ENCODE results near the gene MMP15.
"Not testable (repeated sequence)": the region's sequence is repeated elsewhere in the genome, so short reads cannot be mapped to it uniquely, and the experiment has no call there.

Gene MMP15

GRCh38 chr16:58049232-58050185 is 24.0 kb downstream of the MMP15 start:
- no peak for DNase-seq (ENCODE audit: low spot score)

- no peak for DNase-seq (ENCODE audit: low spot score)
These were observed 25.7 kb downstream of the MMP15 start for GRCh38 chr16:58051296-58051695.

DNA sequence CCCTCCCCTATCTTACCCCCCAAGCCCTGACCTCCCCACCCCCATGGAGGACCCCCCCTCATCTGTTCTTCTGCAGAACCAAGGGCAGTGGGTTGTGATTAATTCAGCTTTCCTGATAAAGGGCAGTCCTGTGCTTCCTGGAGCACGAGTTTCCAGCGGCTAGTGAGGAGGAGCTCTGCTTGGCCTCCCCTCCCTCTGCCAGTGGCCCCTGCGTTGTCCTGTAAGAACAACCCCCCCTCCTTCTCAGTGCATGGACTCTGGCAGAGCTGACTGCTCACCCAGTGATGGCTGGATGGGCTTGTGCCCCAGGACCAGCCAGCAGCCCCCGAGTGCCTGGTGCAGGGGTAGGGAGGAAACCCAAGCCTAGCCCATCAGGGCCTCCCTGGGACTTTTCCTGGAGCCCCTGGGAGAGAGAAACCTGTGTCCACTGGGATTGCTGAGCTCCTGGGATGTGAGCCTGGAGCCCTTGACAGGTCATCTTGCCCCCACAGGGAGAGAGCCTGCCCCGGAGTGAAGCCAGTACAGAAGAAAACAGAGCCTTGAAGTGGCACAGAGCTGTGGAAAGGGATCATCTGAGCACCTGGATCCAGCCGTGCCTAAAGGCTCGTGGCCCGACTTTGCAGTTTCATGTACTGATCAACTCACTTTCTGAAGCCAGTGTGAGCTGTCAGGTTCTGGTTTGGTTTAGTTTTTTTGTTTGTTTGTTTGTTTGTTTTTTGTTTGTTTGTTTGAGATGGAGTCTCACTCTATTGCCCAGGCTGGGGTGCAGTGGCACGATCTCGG is 26.5 kb downstream of the MMP15 start:
- no peak for DNase-seq (ENCODE audit: low spot score)

DNA sequence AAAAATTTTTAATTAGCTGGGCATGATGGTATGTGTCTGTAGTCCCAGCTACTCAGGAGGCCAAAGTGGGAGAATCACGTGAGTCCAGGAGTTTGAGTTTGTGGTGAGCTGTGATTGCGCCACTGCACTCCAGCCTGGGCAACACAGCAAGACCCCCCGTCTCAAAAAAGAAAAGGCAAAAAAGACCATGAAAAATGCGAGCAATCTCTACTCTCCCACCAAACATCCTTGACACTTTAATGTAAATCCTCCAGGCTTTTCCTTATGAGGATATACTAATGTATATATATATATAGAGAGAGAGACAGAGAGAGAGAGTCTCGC is 28.1 kb downstream of the MMP15 start:
- no peak for DNase-seq (ENCODE audit: low spot score)

DNA sequence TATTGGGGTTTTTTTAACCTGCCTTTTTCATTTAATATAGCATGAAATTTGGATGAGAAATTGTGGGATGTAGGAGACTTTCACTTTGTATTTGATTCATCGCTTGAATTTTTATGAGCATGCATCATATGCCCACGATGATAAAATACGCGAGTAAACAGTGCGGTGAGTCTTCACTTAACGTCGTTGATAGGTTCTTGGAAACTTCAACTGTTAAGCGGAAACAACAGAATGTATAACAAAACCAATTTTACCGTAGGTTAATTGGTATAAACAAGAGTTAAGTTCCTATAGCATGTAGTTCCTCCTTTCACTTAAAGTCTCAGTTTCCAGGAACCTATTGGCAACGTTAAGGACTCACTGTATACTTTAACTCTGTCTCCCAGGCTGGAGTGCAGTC is 28.7 kb downstream of the MMP15 start:
- DNase-seq (ENCODE audit: low spot score): no peak

GRCh38 chr16:58056580-58056979 is 31.0 kb downstream of the MMP15 start:
- DNase-seq (ENCODE audit: low spot score): no peak

DNA sequence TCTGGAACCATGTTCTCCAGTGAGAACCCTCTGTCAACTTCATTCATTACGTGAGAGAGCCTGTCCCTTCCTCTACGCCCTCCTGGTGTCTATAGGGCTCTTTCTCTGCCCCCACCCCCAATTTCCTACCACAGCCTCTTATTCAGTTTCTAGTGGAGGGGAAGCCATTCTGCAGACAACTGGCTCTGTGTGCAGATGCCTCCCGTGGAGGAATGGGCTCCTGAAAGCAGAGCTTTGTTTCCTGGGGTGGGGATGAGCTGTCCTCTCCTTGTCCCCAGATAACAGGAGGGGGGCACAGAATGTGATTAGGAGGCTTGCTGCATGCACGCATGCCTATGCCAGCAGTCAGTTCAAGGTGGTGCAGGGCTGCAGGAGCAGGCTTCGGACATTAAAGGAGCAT is 31.6 kb downstream of the MMP15 start:
- DNase-seq (ENCODE audit: low spot score): no peak

GRCh38 chr16:58057784-58058183 is 32.2 kb downstream of the MMP15 start:
- no peak for DNase-seq (ENCODE audit: low spot score)

DNA sequence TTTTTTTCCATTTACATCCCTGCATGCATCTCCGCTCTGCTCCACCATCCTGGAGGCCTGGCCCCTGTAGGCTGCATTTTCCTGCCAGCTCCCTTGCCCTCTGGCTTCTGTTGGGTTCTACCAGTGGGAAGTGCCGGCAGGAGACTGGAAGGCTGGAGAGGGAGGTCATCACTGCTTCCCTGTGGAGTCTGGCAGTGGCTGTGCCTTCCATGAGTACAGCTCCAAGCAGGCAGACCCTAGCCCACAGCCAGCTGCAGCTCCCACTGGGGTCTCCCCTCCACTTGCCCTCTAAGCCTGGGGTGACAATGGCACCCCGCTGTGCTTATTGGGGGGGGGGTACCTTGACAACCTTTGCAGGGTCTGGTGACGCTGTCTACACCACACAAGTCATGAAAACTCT is 37.3 kb downstream of the MMP15 start:
- DNase-seq (ENCODE audit: low spot score): no peak

DNA sequence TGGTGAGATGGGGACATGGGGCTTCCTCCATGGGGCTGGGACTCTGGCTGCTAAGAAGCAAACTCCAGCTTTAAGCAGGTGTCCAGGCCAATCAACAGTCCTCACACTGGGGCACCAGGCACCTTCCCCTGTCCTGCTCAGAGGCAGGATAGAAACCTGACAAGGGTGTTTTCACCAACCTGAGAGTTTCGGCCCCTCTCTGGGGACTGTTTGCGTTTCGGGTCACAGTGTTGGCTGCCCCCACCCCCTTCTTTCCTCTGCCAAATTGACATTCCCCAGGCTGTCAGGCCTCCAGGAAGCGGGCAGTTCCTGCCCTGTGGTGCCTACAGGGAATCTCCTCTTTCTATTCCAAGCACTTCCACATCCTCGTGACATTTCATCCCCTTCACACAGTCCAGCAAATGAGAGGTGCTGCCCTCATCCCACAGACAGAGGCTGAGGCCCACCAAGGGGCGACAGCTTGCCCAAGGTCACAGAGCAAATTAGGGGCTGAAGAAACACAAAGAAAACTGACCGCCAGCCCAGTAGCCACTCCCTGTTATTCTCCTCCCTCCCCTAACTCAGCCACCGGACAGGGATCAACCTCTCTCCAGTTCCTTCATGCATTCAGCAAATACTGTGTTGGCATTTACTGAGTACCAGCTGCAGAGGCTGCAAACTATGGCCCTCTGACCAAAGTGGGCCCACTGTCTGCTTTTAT is 38.0 kb downstream of the MMP15 start:
- DNase-seq (ENCODE audit: low spot score): no peak

DNA sequence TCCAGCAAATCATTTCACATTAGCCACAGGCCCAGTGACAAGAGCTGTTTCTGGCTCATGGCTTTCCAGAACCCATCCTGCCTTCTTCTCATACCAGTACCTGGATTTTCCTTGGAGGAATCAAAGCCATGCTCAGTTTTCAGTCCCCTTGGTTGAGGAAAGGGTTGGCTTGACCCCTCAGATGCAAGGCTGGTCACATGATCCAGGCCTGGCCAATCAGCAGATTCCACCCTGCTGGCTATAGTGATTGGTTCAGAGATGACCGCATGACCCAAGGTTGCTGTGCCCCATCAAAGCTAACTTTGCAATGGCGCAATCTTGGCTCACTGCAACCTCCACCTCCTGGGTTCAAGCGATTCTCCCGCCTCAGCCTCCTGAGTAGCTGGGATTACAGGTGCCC is 45.0 kb downstream of the MMP15 start:
- DNase-seq (ENCODE audit: low spot score): no peak

DNA sequence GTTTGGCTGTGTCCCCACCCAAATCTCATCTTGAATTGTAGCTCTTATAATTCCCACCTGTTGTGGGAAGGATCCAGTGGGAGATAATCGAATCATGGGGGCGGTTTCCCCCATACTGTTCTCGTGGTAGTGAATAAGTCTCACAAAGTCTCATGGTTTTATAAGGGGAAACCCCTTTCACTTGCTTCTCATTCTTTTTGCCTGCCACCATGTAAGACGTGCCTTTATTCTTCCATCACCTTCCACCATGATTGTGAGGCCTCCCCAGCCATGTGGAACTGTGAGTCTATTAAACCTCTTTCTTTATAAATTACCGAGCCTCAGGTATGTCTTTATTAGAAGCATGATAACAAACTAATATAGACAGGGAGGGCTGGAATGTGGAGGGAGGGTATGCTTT is 46.6 kb downstream of the MMP15 start:
- DNase-seq (ENCODE audit: low spot score): not testable (repeated sequence)

DNA sequence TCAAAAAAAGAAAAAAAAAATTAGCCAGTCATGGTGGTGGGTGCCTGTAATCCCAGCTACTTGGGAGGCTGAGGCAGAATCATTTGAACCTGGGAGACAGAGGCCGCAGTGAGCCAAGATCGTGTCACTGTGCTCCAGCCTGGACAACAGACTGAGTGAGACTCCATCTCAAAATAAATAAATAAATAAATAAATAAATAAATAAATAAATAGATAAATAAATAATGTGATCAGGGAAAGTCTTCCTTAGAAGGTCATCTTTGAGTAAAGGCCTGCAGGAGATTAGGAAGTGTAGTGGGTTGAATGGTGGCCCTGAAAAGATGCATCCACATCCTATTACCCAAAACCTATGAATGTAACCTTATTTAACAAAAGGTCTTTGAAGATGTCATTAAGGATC is 47.5 kb downstream of the MMP15 start:
- not testable (repeated sequence) for DNase-seq (ENCODE audit: low spot score)

DNA sequence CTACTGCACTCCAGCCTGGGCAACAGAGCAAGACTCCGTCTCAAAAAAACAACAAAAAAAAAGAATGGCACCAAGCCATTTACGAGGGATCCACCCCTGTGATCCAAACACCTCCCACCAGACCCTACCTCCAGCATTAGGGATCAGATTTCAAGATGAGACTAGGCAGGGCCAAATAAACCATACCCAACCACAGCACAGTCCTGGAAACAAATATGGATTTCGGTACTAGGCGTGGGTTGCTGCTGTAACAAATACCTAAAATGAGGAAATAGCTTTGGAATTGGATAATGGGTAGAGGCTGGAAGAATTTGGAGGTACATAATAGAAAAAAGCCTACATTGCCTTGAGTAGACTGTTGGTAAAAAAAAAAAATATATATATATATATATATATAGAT is 49.1 kb downstream of the MMP15 start:
- DNase-seq (ENCODE audit: low spot score): no peak

DNA sequence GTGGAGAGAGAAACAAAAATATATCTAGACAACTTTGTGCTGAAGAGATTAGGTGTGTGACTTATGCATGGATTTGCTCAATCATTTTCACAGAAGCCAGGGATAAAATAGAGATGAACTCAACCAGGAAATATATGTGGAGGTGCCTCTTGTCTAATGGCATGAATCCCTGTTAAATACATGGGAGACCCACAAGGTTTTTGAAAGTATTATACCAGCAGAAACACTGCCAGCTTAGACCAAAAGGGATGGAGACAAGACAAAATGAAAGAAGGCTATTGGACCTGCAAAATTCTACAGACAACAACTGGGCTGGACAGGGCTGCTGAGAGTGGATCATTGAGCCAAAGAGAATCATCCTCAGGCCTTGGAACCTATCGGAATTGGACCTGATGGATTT is 51.0 kb downstream of the MMP15 start:
- DNase-seq (ENCODE audit: low spot score): no peak

GRCh38 chr16:58077796-58078195 is 52.2 kb downstream of the MMP15 start:
- DNase-seq (ENCODE audit: low spot score): no peak

DNA sequence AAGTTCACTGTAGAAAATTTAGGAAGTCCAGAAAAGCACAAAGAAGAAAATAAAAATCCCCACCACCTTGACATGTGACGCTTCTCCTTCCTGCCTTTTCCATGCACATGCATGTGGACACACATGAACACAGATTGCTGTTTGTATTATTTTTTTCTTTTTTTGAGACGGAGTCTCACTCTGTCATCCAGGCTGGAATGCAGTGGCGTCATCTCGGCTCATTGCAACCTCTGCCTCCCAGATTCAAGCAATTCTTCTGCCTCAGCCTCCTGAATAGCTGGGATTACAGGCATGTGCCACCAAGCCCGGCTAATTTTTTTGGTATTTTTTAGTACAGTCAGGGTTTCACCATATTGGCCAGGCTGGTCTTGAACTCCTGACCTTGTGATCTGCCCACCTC is 55.1 kb downstream of the MMP15 start:
- not testable (repeated sequence) for DNase-seq (ENCODE audit: low spot score)

GRCh38 chr16:58082381-58082780 is 56.8 kb downstream of the MMP15 start:
- no peak for DNase-seq (ENCODE audit: low spot score)

GRCh38 chr16:58084635-58085034 is 59.1 kb downstream of the MMP15 start:
- DNase-seq (ENCODE audit: low spot score): no peak

- no peak for DNase-seq (ENCODE audit: low spot score)
These were observed 59.6 kb downstream of the MMP15 start for GRCh38 chr16:58085171-58085570.

- no peak for DNase-seq (ENCODE audit: low spot score)
These were observed 60.2 kb downstream of the MMP15 start for GRCh38 chr16:58085584-58086251.
